ENCODE results near the gene PDE4D.

GRCh38 chr5:59829922-59830321, 63.6 kb downstream of the PDE4D start:
- TF ChIP-seq CTCF (IDR thresholded peaks at IDR 0.05) (no peak), POLR2A (IDR thresholded peaks at IDR 0.05) (no peak)

Data from right lobe of liver (tissue), 4 donors.